ENCODE measurements around the gene NELL1. TPM values are rescaled to one million over a fixed set of nuclear protein-coding genes. Genes with fewer than 3 reads are reported as not detected.

The NELL1 gene
- total and polyA plus RNA-seq, 2 donors from 2014 or later: 0.31 to 14.8 TPM

DNA sequence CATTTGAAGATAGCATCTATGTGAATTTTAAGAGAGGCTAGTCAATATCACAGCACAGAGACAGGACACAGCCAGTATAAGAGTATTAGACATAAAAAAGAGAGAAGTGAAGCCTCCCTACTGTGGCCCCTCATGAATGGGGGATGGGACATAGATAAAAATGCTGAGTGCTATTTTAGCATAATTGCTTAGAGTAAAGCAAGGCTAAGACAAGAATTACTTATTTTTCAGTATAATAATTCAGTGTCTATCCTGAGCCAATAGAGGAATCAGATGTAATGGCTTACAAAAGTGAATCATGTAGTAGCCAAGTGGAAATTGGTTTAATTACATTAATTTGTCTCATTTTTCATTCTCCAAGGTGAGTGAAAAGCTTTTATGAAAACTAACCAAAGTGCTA lies 419.5 kb downstream of the NELL1 start:
- H3K4me1 ChIP-seq (ENCODE audit: control insufficient read depth in 2 of 3, insufficient read depth in 2 of 3, low read depth in 1 of 3, low read length in 3 of 3): no peaks in the 10 kb centered on the region
- no peak overlapping the region for H3K9ac ChIP-seq (ENCODE audit: low read length in 3 of 3)
- intact Hi-C loops (cut with DNase I): no loop called here
- no peak for FAIRE-seq
- no peak overlapping the region for H3K27ac ChIP-seq (ENCODE audit: low read depth in 2 of 2, low read length in 2 of 2)
- no peaks in the 10 kb centered on the region for H3K36me3 ChIP-seq (ENCODE audit: control insufficient read depth in 2 of 3, insufficient read depth in 3 of 3, low read length in 3 of 3)
- no peaks in the 10 kb centered on the region for H3K27me3 ChIP-seq (ENCODE audit: control insufficient read depth, insufficient read depth, low read length)
- no peak overlapping the region for H3K4me3 ChIP-seq (ENCODE audit: low read length in 3 of 3)
- no peak for DNase-seq
- no peak for TF ChIP-seq CTCF (IDR thresholded peaks at IDR 0.05; ENCODE audit: borderline replicate concordance, extremely low read depth, insufficient read depth)
- H3K9me3 ChIP-seq (ENCODE audit: control insufficient read depth in 2 of 3, insufficient read depth in 1 of 3, low read length in 3 of 3): no peaks in the 10 kb centered on the region

- Histone ChIP-seq H3K9ac (ENCODE audit: low read length in 3 of 3) (no peak overlapping the region), H3K27ac (ENCODE audit: low read depth in 2 of 2, low read length in 2 of 2) (no peak overlapping the region), H3K4me3 (ENCODE audit: low read length in 3 of 3) (no peak overlapping the region), H3K4me1 (ENCODE audit: control insufficient read depth in 2 of 3, insufficient read depth in 2 of 3, low read depth in 1 of 3, low read length in 3 of 3) (peaks cover 0 to 3% (median 0%) of the 10 kb centered on the region in 3 donors), H3K9me3 (ENCODE audit: control insufficient read depth in 2 of 3, insufficient read depth in 1 of 3, low read length in 3 of 3) (no peaks in the 10 kb centered on the region), H3K36me3 (ENCODE audit: control insufficient read depth in 2 of 3, insufficient read depth in 3 of 3, low read length in 3 of 3) (no peaks in the 10 kb centered on the region), H3K27me3 (ENCODE audit: control insufficient read depth, insufficient read depth, low read length) (no peaks in the 10 kb centered on the region)
- intact Hi-C loops (cut with DNase I): no loop called here
- no peak for TF ChIP-seq CTCF (IDR thresholded peaks at IDR 0.05; ENCODE audit: borderline replicate concordance, extremely low read depth, insufficient read depth)
- DNase-seq: no peak
- no peak for FAIRE-seq
Observed at GRCh38 chr11:21104641-21105040, 435.3 kb downstream of the NELL1 start.

GRCh38 chr11:21105196-21105917 lies 436.0 kb downstream of the NELL1 start:
- peaks cover 0 to 3% (median 0%) of the 10 kb centered on the region in 3 donors for H3K4me1 ChIP-seq (ENCODE audit: control insufficient read depth in 2 of 3, insufficient read depth in 2 of 3, low read depth in 1 of 3, low read length in 3 of 3)
- no peak for TF ChIP-seq CTCF (IDR thresholded peaks at IDR 0.05; ENCODE audit: borderline replicate concordance, extremely low read depth, insufficient read depth)
- H3K27me3 ChIP-seq (ENCODE audit: control insufficient read depth, insufficient read depth, low read length): no peaks in the 10 kb centered on the region
- H3K4me3 ChIP-seq (ENCODE audit: low read length in 3 of 3): no peak overlapping the region
- DNase-seq (no peak), FAIRE-seq (no peak)
- H3K9ac ChIP-seq (ENCODE audit: low read length in 3 of 3): no peak overlapping the region
- H3K36me3 ChIP-seq (ENCODE audit: control insufficient read depth in 2 of 3, insufficient read depth in 3 of 3, low read length in 3 of 3): no peaks in the 10 kb centered on the region
- no peaks in the 10 kb centered on the region for H3K9me3 ChIP-seq (ENCODE audit: control insufficient read depth in 2 of 3, insufficient read depth in 1 of 3, low read length in 3 of 3)
- intact Hi-C loops (cut with DNase I): no loop called here
- H3K27ac ChIP-seq (ENCODE audit: low read depth in 2 of 2, low read length in 2 of 2): no peak overlapping the region

Measured in kidney (tissue), 14 donors.